ENCODE measurements around the gene SENP2. TPM values are rescaled to one million over a fixed set of nuclear protein-coding genes. Genes with fewer than 3 reads are reported as not detected.
A peak's percentile ranks its signal among the peaks of the same experiment; 100 is the strongest.
"Not testable (repeated sequence)": the region's sequence is repeated elsewhere in the genome, so short reads cannot be mapped to it uniquely, and the experiment has no call there.

Gene SENP2
- 51.8 TPM for total RNA-seq

DNA sequence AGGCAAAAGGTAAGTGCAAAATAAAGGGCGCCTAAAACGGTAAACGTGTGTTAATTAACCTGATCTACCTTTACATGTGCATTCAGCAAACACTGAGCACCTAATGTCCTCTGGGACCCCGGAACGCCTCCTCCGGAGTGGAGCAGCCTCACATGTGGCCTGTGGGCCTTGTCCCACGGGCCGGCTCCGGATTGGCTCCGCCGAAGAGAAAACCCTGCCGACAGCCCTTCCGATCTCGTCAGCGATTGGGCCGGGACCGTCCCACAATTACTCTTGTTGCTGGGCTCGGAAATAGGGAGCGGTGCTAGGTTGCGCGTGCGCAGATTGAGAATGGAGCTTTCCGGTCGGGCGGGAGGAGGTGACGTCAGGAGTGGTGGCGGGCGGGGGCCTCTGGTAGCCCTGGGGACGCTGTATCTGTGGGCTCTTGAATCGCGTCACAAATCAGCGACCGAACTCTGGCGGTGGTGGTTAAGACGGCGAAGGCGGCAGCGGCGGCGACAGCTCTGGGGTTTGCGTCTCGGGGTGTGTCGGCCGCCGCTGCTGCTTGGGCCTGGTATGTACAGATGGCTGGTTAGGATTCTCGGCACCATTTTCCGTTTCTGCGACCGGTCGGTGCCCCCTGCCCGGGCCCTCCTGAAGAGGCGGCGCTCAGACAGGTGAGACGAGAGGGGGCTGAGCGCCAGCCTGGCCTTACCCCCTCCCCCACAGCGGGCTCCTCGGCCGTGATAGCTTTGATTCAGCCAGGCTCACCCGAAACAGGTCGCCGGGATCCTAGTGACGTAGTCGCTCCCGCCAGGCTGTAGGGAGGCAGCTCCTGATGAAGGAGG lies at the start of gene SENP2:
SENP2 (plus strand) TSS at position 437 of the 827 bp plus-strand sequence; CDS start at position 556, 119 bp downstream.
- DNase-seq (ENCODE audit: low spot score), result peak; percentile 100

DNA sequence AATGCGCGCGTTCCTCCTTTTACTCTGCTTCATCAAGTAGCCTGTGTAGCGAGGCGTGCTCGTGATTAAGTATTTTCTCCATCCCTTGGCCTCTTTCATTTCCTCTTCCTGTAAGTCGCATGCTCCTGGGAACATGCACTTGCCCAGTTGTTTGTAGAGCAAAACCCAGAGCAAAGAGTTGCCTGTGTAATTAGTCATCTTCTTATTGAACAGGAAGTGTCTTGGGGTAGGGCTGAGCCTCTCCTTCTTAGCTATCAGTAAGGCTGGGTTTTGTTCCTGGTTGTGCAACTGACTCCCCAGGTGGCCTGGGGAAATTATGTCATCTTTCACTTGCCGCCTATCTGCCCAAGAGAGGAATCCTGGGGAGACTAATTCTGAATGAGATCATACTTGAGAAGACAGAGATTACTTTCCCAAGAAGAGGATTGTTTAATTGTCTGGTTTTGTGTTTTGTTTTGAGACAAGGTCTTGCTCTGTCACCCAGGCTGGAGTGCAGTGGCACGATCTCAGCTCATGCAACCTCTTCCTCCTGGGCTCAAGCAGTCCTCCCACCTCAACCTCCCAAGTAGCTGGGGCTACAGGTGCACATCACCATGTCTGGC lies 48.6 kb upstream of the SENP2 start:
- DNase-seq (ENCODE audit: low spot score), result peak; percentile 80

DNA sequence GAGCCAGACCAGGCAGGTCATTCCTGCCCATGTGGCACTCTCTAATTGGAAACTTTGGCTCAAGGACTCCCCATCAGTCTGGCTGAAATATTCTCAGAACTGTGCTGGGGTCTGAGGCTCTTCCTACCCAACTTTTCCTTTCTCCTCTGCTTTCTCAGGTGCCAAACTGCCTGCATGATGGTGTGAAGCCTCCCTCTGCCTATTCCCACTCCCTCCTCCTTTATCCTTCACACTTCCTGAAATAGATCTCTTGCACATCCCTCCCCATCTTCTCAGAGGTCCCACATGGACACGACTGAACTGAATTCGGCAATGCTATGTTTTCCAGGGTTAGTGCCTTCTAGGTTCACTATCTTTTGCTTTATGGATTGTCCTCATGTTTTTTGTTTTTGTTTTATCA lies 46.2 kb upstream of the SENP2 start:
- DNase-seq (ENCODE audit: low spot score), result no peak

DNA sequence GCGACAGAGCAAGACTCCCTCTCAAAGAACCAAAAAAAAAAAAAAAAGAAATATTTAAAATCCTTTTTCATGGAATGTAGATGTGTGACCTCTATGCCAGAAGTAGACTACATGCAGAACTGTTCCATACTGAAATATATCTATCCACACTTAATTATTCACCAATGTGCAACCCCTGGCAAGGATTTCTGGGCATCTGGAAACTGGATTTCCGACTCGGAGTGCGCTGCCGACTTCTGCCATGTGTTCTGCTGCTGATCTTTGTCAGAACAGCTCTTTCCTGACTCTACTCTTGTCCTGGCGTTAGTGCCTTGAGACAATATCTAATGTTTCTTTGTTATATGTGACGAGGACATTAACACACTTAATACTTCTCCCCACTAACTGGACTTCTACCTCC lies 45.4 kb upstream of the SENP2 start:
- DNase-seq (ENCODE audit: low spot score), result no peak

DNA sequence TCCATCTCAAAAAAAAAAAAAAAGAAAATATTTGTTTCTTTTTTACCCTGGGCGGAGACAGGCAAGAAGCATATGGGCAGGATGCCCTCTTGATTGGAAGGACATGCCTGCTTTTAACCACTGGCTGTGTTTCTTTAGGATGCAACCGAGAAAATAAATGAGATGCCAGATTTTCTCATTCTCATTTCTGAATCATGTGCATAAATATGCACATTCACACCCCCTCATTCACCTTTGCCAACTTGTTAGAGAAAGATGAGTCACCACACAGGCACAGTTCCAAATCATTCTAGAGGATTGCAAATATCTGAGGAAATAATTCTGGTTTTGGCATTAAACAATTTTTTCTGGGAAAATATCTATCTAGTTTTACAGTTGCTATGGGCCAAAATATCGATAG lies 37.0 kb upstream of the SENP2 start:
- peak; percentile 67 for DNase-seq (ENCODE audit: low spot score)

DNA sequence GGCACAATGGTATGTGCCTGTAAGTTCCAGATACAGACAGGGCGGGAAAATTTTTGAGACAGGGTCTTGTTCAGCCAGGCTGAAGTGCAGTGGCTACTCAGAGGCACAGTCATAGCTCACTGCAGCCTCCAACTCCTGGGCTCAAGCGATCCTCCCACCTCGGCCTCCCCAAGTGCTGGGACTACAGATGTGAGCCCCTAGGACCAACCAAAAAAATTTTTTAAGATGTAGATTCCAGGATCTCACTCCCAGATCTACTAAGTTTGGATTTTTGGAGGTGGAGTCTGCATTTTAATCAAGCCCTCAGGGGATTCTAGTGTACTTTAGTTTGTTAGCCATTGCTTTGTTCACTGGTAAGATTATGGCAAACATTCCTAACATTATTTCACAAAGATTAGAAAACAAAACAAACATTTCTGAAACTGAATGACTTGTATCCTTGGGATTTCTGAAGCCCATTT lies 36.4 kb upstream of the SENP2 start:
- DNase-seq (ENCODE audit: low spot score), result no peak

DNA sequence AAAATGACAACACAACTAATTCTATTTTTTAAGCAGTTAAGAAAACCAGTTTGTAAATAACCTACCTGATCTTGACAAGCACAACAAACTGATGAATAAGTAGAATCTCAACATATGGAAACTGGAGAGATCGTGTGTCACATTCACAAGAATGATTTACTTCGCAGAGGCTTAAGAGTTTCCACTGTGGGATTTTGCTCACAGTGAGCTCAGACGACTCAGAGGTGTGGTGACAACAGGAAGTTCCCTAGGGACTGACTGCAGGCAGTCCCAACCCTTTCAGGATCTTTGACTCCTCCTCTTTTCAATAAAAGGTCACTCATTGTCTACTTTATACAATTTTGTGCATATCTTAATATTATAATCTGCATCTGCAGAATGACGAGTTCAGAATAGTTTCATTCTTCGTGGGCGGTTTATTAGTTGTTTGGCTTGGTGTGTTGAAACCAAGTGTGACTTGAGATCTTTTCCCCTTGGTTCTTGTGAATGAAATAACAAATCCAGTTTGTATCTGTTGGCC lies 33.7 kb upstream of the SENP2 start, which contains the start of gene LIPH:
LIPH (minus strand) TSS at position 231 of the 520 bp plus-strand sequence; CDS start at position 114, 117 bp downstream.
- DNase-seq (ENCODE audit: low spot score), result no peak

DNA sequence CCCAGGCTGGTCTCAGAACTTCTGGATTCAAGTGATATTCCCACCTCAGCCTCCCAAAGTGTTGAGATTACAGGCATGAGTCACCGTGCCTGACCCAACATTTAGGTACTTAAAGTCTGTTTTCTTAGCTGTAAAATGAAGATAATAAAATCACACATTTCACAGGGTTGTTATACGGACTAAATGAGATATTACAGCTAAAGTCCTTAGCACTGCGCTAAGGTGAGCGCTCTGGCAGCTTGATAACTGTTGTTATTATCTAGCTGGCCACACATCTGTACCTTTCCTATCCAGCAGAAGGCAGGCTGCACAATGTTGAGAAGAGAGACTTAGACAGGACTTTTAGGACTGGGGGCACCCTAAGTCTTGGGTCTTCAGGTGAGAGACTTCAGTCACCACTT lies 31.0 kb upstream of the SENP2 start:
- DNase-seq (ENCODE audit: low spot score), result no peak

DNA sequence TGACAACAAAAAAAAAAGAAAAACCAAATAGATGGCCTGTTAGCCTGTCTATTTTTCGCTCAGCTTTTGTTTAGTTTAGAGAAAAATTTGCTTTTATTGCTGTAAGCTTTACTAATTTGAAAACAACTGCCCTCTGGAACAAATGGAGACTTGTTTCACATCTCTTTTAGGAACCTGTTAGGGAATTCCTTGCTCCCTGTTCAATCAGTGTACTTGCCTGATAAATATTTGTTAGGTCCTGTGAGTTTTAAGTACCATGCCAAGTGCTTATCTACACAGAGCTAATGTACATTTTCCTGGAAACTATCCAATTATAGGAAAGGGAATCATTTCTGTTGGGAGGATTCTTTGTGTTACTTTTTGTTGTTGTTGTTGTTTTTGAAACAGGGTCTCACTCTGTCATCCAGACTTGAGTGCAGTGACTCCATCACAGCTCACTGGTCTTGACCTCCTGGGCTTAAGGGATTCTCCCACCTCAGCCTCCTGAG lies 30.2 kb upstream of the SENP2 start:
- DNase-seq (ENCODE audit: low spot score), result no peak

DNA sequence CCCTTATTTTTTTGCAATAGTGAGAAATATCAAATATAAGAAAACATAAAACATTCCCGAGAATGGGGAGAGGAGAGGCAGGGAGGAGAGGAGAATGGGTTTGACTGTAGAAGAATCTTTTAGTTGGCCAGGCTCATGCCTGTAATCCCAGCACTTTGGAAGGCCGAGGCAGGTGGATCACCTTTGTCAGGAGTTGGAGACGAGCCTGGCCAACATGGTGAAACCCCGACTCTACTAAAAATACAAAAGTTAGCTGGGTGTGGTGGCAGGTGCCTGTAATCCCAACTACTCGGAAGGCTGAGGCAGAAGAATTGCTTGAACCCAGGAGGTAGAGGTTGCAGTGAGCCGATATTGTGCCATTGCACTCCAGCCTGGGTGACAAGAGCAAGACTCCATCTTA lies 29.5 kb upstream of the SENP2 start:
- DNase-seq (ENCODE audit: low spot score), result not testable (repeated sequence)

DNA sequence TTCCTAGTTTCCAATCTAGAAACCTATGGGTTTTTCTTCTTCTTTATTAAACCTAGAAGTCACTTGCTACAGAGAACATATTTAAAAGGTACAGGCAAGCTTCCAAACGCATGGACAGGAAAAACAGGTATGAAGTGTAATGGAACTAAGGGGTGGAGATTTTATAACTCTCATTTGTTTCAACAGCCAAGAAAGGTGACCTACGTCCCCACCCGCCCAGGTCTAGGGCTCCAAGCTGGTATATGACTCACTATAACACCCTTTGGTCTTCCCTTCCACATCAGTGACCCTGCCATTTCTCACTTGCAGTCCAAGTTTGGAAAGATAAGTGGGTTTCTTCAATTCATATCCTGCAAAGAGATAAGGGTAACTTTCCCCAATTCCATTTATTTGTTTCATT lies 27.7 kb upstream of the SENP2 start:
- peak; percentile 77 for DNase-seq (ENCODE audit: low spot score)

DNA sequence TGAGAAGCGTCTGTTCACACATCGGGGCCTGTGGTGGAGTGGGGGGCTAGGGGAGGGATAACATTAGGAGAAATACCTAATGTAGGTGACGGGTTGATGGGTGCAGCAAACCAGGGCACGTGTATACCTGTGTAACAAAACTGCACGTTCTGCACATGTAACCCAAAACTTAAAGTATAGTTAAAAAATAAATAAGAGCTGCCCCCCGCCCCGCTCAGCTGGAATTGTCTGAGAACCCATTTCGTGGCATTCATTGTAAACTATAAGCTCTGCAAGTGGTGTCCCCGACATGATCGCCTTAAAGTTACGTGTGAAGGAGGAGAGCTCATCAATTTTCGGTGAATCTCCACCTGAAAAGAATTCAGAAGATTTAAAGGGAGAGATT lies 26.4 kb upstream of the SENP2 start:
- no peak for DNase-seq (ENCODE audit: low spot score)

DNA sequence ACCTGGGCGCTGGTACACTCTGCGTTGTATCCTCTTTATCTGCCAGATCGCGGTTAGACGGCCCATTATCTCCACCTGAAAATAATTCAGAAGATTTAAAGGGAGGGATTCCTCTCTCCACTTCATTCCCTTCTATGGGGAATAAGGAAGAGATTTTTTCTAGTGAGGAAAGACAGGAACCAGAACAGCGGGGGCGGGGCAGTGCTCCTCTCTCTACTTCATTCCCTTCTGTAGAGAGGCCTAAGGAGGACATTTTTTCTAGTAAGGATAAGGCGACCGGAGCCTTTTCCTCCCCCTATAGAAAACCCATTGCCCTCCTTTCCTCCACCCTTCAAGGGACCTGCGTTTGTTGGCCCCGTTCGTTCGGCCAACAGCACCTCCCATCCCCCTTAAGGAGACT lies 25.4 kb upstream of the SENP2 start:
- DNase-seq (ENCODE audit: low spot score), result no peak

DNA sequence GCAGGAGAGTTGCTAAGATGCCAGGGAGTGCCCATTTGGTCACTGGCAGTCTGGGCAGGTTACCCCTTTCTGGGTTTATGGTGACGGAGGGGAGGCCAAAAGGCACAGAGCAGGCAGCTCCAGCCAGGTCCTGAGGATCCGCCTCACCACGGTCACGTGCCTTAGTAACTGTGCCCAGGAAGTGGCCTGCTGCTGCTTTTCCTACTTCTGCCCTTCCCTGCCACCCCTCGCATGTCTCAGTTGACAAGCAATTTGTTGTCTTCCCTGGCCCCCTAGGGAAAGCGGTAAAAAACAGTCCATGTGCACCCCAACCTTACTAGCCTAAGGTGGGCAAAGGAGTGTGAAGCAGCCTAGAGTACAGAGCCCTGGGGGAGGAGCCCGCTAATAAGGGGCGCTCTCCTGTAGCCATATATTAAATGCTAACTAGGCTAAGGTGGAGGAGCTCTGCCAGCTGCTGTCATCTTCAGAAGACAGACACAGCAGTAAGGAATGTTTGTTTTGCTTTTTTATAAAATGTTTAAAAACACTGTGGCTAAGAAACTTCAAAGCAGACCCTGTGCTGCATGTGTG lies 24.6 kb upstream of the SENP2 start:
- DNase-seq (ENCODE audit: low spot score), result no peak

DNA sequence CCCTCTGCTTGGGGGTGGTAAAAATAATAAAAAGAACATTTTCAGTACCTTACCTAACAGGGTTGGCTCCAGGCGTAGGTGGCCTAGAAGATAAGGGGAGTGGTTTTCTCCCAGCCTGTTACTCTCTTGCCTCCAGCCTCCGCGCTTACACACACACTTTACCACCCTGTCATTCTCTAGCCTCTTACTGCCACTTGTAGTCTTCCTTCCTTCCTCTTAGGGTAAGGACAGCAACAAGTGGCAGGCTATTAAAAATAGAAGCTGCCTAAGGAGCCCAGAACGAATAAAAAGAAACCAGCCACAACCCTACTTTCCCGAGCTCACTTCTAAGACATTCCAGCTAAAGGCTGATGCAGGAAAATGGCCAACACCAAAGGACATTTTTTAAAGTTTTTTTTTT lies 24.1 kb upstream of the SENP2 start:
- DNase-seq (ENCODE audit: low spot score), result no peak

DNA sequence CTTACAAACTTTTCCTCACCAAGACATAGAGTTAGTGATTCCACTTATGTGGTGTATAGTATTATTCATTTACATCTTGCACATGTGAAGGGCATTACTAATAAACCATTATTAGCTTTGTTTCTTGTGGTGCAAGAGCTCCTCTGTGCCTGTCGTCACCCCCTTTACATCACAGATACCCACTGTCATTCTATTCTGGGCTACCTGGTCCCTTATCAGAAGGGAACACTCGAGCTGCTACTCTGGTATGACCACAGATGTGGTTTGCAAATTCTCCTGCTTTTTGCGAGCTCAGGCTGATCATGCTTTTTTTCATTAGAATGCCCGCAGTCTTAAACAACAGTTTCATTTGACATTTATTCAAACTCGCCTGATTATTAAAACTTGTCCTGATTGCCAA lies 13.9 kb upstream of the SENP2 start:
- no peak for DNase-seq (ENCODE audit: low spot score)

DNA sequence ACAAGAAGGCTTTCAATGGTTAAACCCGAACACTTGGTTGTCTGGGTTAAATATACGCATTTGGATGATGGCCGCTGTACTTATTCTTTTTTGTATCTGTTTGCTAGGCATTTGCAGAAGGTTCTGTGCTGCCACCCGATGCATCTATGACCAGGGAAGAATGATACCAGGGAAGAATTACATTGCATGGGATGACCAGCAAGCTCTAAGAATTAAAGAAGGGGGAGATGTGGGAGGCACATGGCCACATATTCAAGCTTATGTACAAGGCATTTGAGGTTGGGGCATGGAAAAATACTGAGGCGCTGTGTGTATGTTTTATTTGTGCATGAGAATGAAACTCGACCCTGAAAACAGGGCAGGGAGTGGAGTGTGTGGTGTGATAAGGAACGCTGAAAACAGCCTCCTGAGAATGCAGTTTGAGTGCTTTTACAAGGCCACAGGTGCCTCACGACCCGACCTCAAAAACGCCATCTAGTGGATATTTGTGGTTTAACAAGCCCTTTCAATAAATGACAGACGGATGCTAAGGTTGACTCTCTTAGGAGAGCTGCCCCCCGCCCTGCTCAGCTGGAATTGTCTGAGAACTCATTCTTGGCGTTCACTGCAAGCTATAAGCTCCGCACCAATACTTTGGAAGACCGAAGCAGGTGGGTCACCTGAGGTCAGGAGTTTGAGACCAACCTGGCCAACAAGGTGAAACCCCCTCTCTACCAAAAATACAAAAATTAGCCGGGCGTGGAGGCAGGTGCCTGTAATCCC lies 10.8 kb upstream of the SENP2 start:
- not testable (repeated sequence) for DNase-seq (ENCODE audit: low spot score)

DNA sequence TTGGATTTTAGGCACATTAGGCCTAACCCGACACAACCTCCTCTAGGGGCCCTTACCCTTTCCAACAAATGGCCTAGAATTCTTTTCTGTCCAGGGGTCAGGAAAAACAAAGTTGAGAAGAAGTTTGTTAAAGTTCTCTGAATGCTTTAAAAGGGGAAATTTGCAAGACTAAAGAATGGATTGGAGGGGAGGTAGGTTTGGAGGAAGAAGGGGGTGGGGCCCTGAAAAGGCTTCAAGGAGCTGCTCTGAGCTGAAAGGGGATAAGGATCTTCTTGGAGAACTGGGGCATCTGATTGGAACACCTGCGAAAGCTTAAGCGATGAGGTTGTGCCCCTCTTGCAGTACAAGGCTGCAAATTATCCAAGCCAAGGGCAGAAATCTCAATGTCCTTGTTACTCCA lies 3.9 kb upstream of the SENP2 start:
- no peak for DNase-seq (ENCODE audit: low spot score)

DNA sequence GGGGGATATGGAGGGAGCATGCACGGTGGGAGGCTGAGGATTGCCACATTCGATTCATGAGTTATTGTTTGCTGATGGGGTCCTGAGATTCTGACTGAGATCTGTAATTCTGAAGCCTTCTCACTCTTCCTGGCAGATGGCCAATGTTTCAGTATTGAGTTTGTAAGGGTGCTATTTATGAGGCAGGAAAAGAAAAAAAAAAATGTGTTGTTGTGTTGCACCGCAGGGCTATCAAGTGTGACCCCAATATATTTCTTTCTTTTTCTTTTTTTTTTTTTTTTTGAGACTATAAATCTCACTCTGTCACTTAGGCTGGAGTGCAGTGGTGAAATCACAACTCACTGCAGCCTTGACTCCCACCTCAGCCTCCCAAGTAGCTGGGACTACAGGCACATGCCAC lies 3.2 kb upstream of the SENP2 start:
- no peak for DNase-seq (ENCODE audit: low spot score)

DNA sequence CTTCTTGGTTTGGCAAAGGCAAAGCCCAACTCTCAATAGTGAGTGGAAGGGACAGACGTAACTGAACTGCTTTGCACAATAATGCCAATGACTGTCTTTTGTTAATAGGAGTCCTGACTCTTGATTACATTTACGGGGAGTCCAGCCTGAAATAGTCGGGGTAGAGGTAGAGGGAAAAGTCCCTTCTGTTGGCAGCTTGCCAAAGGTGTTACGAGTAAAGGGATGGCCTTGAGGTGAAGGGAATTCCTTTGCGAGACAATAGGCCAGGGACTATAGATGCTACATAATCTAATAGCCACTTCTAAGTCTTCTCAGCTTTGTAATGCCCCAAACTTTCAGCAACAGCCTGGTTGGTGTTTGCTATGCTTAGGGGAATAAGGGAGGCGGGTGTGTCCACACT lies 2.2 kb upstream of the SENP2 start:
- no peak for DNase-seq (ENCODE audit: low spot score)

DNA sequence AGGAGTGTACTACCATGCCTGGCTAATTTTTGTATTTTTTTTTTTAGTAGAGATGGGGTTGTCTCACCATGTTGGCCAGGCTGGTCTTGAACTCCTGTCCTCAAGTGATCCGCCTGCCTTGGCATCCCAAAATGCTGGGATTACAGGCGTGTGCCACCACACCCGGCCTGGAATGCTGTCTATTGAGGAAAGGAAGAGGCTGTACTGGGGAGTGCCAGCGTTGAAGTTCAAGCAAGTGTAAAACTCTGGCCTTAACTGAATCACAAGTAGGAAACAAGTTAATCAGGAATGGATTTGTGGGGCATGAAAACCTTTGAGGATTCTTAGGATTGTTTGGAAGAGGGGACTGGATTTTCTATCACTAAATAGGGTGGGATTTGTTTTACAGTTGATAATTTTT lies 1.4 kb upstream of the SENP2 start:
- no peak for DNase-seq (ENCODE audit: low spot score)

DNA sequence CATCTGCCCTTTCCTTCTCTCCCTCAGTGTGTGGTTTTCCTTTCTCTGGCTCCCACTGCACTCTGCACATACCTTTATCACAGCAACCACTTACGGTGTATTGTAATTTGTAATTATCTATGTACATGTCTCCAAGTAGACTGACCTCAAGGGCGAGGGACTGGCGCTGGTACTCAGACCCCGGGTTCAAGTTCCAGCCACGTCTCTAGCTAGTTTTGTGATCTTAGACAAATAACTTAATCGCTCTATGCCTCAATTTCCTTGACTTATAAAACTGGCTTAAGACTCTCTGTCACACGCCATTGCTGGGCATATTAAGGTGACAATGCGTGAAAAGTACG lies 607 bp upstream of the SENP2 start:
- DNase-seq (ENCODE audit: low spot score), result no peak

Measured in ureter (tissue), 1 donor.